ENCODE measurements around the gene MINDY4. TPM values are rescaled to one million over a fixed set of nuclear protein-coding genes. Genes with fewer than 3 reads are reported as not detected.

MINDY4 gene
- 7.3 and 13.2 TPM in 2 replicates for total RNA-seq (ENCODE audit: low replicate concordance)

- H3K4me3 ChIP-seq (ENCODE audit: low read depth, low read length), result peak within 1 kb of the TSS; percentile 79
- DNase-seq (ENCODE audit: low read depth), result peak; percentile 68
- TF ChIP-seq, protein P1, sequence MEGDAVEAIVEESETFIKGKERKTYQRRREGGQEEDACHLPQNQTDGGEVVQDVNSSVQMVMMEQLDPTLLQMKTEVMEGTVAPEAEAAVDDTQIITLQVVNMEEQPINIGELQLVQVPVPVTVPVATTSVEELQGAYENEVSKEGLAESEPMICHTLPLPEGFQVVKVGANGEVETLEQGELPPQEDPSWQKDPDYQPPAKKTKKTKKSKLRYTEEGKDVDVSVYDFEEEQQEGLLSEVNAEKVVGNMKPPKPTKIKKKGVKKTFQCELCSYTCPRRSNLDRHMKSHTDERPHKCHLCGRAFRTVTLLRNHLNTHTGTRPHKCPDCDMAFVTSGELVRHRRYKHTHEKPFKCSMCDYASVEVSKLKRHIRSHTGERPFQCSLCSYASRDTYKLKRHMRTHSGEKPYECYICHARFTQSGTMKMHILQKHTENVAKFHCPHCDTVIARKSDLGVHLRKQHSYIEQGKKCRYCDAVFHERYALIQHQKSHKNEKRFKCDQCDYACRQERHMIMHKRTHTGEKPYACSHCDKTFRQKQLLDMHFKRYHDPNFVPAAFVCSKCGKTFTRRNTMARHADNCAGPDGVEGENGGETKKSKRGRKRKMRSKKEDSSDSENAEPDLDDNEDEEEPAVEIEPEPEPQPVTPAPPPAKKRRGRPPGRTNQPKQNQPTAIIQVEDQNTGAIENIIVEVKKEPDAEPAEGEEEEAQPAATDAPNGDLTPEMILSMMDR (IDR thresholded peaks at IDR 0.05; ENCODE audit: insufficient read depth, low read length), result peak; percentile 15
Measured at GRCh38 chr7:30771174-30771879, at the start of gene MINDY4. MINDY4 (plus strand) TSS chr7:30771417; CDS start chr7:30771494, 77 bp downstream.

GRCh38 chr7:30722187-30722586 lies 49.0 kb upstream of the MINDY4 start:
- no peak overlapping the region for H3K4me3 ChIP-seq (ENCODE audit: low read depth, low read length)
- TF ChIP-seq, protein P1 (IDR thresholded peaks at IDR 0.05; ENCODE audit: insufficient read depth, low read length), result no peak
- no peak for DNase-seq (ENCODE audit: low read depth)

- no peak overlapping the region for H3K4me3 ChIP-seq (ENCODE audit: low read depth, low read length)
- DNase-seq (ENCODE audit: low read depth), result no peak
- TF ChIP-seq, protein P1 (IDR thresholded peaks at IDR 0.05; ENCODE audit: insufficient read depth, low read length), result no peak
Measured at GRCh38 chr7:30722671-30723070, 48.5 kb upstream of the MINDY4 start.

GRCh38 chr7:30723776-30724175 lies 47.4 kb upstream of the MINDY4 start:
- TF ChIP-seq, protein P1 (IDR thresholded peaks at IDR 0.05; ENCODE audit: insufficient read depth, low read length), result no peak
- no peak for DNase-seq (ENCODE audit: low read depth)
- no peak overlapping the region for H3K4me3 ChIP-seq (ENCODE audit: low read depth, low read length)

DNA sequence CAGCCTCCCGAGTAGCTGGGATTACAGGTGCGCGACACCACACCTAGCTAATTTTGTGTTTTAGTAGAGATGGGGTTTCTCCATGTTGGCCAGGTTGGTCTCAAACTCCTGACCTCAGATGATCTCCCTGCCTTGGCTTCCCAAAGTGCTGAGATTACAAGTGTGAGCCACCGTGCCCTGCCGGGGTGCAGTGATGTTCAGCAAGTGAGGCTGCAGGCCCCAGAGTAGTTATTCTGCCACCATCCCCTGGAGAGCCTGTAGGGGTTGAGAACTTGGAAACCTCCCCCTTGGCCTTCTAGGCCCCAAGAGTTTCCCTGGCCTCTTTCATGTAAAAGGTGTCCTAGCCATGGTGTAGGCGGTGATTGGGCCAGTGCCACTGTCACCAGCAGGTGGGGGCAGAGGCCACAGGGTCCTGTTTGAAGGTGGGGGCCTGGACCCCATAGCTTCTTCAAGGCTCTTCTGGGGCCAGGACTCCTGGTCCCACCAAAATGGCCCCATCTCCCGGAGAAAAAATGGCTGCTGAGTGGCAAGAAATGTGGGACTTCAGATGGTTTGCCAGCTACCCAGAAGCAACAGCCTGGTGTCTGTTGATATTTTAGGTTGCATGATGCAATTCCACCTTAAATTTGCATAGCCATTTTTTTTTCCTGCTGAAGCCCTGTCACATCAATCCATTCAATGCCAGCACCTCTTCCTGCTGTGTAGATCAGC lies 44.8 kb upstream of the MINDY4 start:
- TF ChIP-seq, protein P1 (IDR thresholded peaks at IDR 0.05; ENCODE audit: insufficient read depth, low read length), result no peak
- no peak overlapping the region for H3K4me3 ChIP-seq (ENCODE audit: low read depth, low read length)
- DNase-seq (ENCODE audit: low read depth), result no peak

DNA sequence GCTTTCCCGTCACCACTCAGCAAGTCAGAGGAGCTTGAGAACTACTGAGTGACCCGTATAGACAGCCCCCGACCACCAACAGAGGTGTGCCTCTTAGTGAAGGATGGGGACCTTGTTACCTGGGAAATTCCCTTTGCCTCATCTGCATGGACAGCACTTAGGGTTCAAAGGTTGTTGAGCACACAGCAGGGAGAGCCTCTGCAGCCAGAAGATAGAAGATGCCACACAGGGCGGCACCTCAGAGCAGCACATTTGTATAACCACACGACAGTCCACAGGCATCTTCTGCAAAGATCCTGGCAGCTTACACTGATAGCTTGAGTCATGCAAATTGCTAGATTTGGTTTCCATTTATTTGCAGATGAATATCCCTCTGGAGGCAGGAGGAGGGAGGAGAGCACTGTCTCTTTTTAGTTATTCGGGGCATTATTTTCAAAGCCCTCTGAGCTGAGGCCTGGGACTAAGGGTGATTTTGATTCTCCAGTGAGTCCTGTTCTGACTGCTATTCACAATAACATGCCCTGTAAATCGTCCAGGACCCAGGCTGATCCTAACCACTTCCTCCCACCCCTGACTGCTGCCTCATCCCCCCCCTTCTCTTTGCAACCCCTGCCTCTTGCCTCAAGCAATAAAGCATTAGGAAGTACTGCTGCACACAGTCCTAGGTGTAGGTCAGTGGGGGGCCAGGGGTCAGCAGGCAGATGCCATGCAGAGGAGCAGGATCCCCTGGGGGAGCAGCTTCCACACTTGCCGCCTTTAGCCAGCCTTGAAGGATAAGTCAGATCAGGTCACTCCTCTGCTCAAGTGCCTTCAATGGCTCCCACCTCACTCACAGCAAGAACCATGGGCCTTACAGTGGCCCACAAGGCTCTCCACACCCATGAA lies 43.9 kb upstream of the MINDY4 start:
- peak; percentile 10 for DNase-seq (ENCODE audit: low read depth)
- TF ChIP-seq, protein P1 (IDR thresholded peaks at IDR 0.05; ENCODE audit: insufficient read depth, low read length), result no peak
- H3K4me3 ChIP-seq (ENCODE audit: low read depth, low read length), result no peak overlapping the region
